Mesothelial cell of epicardium (in vitro differentiated cells): ENCODE measurements around the gene TNNI3K. TPM values are rescaled to one million over a fixed set of nuclear protein-coding genes. Genes with fewer than 3 reads are reported as not detected.

ENCODE experiments used
- DNase-seq, 2 experiments: peaks; one replicate each; pipeline ENCODE4 v3.0.0; 2021; ENCODE audit warnings: low spot score in 2 of 2; ENCODE audit not compliant: unreplicated experiment in 2 of 2
- H3K27ac Mint-ChIP-seq: 2 replicates; pipeline ENCODE4 v1.8.0; 2021; ENCODE audit warnings: mixed read lengths
- H3K27me3 Mint-ChIP-seq: 2 replicates; pipeline ENCODE4 v1.8.0; 2021; ENCODE audit warnings: low read depth, mixed read lengths
- H3K36me3 Mint-ChIP-seq: 2 replicates; pipeline ENCODE4 v1.8.0; 2021; ENCODE audit warnings: mixed read lengths
- H3K4me1 Mint-ChIP-seq: 2 replicates; pipeline ENCODE4 v1.8.0; 2021; ENCODE audit warnings: mixed read lengths
- H3K4me3 Mint-ChIP-seq: 2 replicates; pipeline ENCODE4 v1.8.0; 2021; ENCODE audit warnings: mild to moderate bottlenecking, moderate library complexity, mixed read lengths
- H3K9me3 Mint-ChIP-seq: 2 replicates; pipeline ENCODE4 v1.8.0; 2021; ENCODE audit warnings: mixed read lengths
- total RNA-seq: library from RNA; stranded (reverse); gene quantifications from 3 replicates; pipeline ENCODE4 v1.2.1, GENCODE V29; 2021
- TF ChIP-seq, protein P1 (sequence below): fragments of 200-600 bp; sonication (generic); IDR thresholded peaks from one replicate; pipeline ENCODE4 v1.5.0; 2021; ENCODE audit warnings: antibody characterized with exemption; ENCODE audit not compliant: unreplicated experiment

Gene TNNI3K
- total RNA-seq, 1 donor from 2014 or later: 1.5 TPM

DNA sequence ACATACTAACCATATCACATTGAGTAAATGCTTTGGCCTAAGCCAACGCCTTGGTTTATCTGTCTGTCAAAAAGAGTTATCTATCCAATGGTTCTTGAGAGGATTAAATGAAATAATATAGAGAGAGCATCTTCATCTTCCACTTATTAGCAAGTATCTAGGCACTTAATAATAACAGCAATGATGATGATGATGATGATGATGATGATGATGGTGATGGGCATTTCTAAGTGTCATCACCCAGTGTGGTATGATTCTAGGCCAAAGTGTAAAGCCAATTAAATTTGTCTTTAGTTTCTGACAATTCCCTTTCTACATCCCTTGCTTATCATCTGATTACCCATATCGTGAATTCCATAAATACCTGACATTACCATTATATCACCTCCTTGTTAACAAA lies 342.9 kb downstream of the TNNI3K start:
- no peaks in the 10 kb centered on the region for H3K4me1 Mint-ChIP-seq
- no peaks in the 10 kb centered on the region for H3K9me3 Mint-ChIP-seq
- H3K4me3 Mint-ChIP-seq: no peak overlapping the region
- DNase-seq: no peak
- no peak overlapping the region for H3K27ac Mint-ChIP-seq
- TF ChIP-seq, protein P1, sequence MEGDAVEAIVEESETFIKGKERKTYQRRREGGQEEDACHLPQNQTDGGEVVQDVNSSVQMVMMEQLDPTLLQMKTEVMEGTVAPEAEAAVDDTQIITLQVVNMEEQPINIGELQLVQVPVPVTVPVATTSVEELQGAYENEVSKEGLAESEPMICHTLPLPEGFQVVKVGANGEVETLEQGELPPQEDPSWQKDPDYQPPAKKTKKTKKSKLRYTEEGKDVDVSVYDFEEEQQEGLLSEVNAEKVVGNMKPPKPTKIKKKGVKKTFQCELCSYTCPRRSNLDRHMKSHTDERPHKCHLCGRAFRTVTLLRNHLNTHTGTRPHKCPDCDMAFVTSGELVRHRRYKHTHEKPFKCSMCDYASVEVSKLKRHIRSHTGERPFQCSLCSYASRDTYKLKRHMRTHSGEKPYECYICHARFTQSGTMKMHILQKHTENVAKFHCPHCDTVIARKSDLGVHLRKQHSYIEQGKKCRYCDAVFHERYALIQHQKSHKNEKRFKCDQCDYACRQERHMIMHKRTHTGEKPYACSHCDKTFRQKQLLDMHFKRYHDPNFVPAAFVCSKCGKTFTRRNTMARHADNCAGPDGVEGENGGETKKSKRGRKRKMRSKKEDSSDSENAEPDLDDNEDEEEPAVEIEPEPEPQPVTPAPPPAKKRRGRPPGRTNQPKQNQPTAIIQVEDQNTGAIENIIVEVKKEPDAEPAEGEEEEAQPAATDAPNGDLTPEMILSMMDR: no peak
- no peaks in the 10 kb centered on the region for H3K36me3 Mint-ChIP-seq
- peaks cover 7% of the 10 kb centered on the region for H3K27me3 Mint-ChIP-seq

DNA sequence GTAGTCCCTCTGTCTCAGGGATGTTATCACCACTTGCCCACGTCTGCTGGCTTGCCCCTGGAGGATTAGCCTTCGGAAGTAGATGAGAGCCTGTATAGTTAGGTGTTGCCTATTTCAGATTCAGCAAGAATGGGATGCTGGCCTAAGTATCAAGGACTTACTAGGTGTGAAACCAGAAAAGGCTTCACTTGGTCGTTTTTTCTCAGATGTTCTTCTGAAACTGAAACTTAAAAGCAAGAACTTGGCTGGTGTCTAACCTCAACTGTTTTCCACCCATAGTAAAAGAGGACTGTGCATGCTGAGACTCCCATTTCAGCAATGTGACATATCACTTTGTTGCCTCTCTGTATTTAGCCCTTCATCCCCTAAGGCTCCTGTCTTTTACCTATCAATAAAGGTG lies 344.2 kb downstream of the TNNI3K start:
- no peak overlapping the region for H3K27ac Mint-ChIP-seq
- no peaks in the 10 kb centered on the region for H3K4me1 Mint-ChIP-seq
- no peak for DNase-seq
- peaks cover 8% of the 10 kb centered on the region for H3K27me3 Mint-ChIP-seq
- H3K9me3 Mint-ChIP-seq: no peaks in the 10 kb centered on the region
- no peaks in the 10 kb centered on the region for H3K36me3 Mint-ChIP-seq
- TF ChIP-seq, protein P1: no peak
- no peak overlapping the region for H3K4me3 Mint-ChIP-seq

DNA sequence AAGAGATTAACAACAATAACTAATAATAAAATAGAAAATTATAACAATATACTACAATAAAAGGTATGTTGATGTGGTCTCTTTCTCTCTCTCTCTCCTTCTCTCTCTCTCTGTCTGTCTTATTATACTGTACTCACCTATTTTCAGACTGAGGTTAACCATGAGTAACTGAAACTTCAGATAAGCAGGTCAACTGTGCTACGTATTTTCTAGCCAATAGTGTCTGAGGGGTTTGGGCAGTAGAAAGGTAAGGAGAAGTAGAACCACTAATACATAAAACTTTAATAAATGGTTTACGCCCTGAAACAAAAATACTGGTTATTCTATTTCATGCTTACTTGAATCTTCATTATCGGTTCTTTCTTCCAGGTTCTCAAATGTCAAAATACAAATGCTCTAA lies 348.2 kb downstream of the TNNI3K start:
- H3K4me3 Mint-ChIP-seq: no peak overlapping the region
- no peaks in the 10 kb centered on the region for H3K4me1 Mint-ChIP-seq
- DNase-seq: no peak
- TF ChIP-seq, protein P1: no peak
- no peaks in the 10 kb centered on the region for H3K36me3 Mint-ChIP-seq
- peaks cover 6% of the 10 kb centered on the region for H3K27me3 Mint-ChIP-seq
- no peaks in the 10 kb centered on the region for H3K9me3 Mint-ChIP-seq
- H3K27ac Mint-ChIP-seq: no peak overlapping the region

DNA sequence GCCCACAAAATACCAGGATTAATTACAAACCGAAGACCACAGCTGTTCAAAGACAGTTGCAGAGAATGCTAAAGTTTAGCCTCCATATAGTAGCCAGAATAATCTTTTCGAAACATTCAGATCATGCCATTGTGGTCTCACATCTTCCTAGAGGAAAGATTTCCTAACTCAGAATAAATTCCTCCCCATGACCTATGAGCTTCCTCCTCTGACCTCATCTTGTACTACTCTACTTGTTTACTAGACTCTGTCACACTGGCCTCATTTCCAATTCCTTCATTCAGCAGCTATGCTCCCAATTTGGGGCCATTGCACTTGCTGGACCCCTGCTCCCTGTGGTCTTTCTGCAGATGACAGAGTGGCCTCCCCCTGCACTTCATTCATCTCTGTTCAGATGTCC lies 349.0 kb downstream of the TNNI3K start:
- Mint-ChIP-seq H3K36me3 (no peaks in the 10 kb centered on the region), H3K9me3 (no peaks in the 10 kb centered on the region), H3K27me3 (peaks cover 4% of the 10 kb centered on the region), H3K4me1 (no peaks in the 10 kb centered on the region), H3K4me3 (no peak overlapping the region), H3K27ac (no peak overlapping the region)
- DNase-seq: no peak
- TF ChIP-seq, protein P1: no peak

DNA sequence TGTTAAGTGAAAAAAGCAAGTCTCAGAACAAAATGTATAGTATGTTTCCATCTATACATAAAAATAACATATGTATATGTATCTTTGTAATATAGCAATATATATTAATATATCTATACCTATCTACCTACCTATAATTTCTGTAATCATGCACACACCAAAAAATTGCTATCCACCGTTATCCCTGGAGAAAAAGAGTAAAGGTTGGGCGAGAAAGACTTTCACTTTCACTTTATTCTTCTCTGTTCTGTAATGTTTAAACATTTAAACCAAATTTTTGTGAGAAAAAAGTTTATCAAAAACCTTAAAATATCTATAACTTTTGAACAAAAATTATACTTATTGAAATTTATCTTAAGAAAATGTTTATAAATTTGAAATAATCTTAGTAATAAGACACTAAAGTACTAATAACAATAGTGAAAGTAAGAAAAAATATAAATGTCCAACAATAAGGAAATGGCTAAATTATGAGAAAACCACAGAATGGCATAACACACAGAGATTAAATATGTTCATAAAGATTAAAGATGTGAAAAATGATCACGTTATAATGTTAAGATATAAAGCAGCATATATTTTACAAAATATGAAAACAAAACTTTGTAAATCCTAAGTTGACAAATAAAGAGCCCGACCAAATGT lies 351.2 kb downstream of the TNNI3K start:
- Mint-ChIP-seq H3K27me3 (peaks cover 4% of the 10 kb centered on the region), H3K9me3 (no peaks in the 10 kb centered on the region), H3K27ac (no peak overlapping the region), H3K4me1 (peaks cover 1% of the 10 kb centered on the region), H3K36me3 (no peaks in the 10 kb centered on the region), H3K4me3 (no peak overlapping the region)
- TF ChIP-seq, protein P1: no peak
- DNase-seq: no peak

DNA sequence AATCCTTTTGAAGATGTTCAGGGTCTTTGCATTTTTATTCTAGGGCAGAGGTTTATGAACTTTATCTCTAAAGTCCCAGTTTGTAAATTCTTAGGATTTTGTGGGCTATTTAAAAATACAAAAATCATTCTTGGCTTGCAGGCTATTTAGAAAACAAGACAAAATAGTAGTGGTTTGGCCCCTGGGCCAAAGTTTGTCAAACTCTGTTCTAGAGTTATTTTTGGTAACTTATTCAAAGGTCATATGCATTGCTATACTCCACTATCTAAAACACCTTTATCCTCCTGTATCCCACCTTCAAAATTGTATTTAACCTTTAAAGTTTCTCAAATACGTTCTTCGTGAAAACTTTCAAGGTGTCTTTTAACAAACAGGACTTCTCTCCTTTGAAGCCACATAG lies 352.7 kb downstream of the TNNI3K start:
- H3K4me1 Mint-ChIP-seq: peaks cover 9% of the 10 kb centered on the region
- H3K9me3 Mint-ChIP-seq: no peaks in the 10 kb centered on the region
- no peak overlapping the region for H3K27ac Mint-ChIP-seq
- H3K27me3 Mint-ChIP-seq: peaks cover 4% of the 10 kb centered on the region
- TF ChIP-seq, protein P1: no peak
- H3K36me3 Mint-ChIP-seq: no peaks in the 10 kb centered on the region
- no peak overlapping the region for H3K4me3 Mint-ChIP-seq
- no peak for DNase-seq
